ENCODE data around the gene GSS. TPM values are rescaled to one million over a fixed set of nuclear protein-coding genes. Genes with fewer than 3 reads are reported as not detected.

Gene GSS
- total RNA-seq, 1 experiment from 2014 or later: 83.6 TPM

GRCh38 chr20:35004749-35005462 is 49.3 kb upstream of the GSS start (continued):
- TF ChIP-seq EZH2 (IDR thresholded peaks at IDR 0.05) (no peak), ZFX (IDR thresholded peaks at IDR 0.05) (no peak), RAD21 (IDR thresholded peaks at IDR 0.05; ENCODE audit: low read depth) (no peak), EZH2phosphoT487 (IDR thresholded peaks at IDR 0.05; ENCODE audit: borderline replicate concordance) (no peak), POLR2AphosphoS5 (IDR thresholded peaks at IDR 0.05; ENCODE audit: low read depth, low read length) (no peak)
- TF ChIP-seq, protein P1, sequence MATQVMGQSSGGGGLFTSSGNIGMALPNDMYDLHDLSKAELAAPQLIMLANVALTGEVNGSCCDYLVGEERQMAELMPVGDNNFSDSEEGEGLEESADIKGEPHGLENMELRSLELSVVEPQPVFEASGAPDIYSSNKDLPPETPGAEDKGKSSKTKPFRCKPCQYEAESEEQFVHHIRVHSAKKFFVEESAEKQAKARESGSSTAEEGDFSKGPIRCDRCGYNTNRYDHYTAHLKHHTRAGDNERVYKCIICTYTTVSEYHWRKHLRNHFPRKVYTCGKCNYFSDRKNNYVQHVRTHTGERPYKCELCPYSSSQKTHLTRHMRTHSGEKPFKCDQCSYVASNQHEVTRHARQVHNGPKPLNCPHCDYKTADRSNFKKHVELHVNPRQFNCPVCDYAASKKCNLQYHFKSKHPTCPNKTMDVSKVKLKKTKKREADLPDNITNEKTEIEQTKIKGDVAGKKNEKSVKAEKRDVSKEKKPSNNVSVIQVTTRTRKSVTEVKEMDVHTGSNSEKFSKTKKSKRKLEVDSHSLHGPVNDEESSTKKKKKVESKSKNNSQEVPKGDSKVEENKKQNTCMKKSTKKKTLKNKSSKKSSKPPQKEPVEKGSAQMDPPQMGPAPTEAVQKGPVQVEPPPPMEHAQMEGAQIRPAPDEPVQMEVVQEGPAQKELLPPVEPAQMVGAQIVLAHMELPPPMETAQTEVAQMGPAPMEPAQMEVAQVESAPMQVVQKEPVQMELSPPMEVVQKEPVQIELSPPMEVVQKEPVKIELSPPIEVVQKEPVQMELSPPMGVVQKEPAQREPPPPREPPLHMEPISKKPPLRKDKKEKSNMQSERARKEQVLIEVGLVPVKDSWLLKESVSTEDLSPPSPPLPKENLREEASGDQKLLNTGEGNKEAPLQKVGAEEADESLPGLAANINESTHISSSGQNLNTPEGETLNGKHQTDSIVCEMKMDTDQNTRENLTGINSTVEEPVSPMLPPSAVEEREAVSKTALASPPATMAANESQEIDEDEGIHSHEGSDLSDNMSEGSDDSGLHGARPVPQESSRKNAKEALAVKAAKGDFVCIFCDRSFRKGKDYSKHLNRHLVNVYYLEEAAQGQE (IDR thresholded peaks at IDR 0.05; ENCODE audit: low read depth): no peak

- no peaks in the 10 kb centered on the region for H3K4me1 ChIP-seq (ENCODE audit: control insufficient read depth in 1 of 2, insufficient read depth in 2 of 2, low read length in 2 of 2)
- H3K79me2 ChIP-seq (ENCODE audit: insufficient read depth, low read length): no peaks in the 10 kb centered on the region
- RAD21 ChIA-PET (ENCODE audit: low non-redundant PET in 1 of 2, low total read pairs in 2 of 2, uncharacterized antibody in 2 of 2, unreplicated experiment in 2 of 2): no interaction called here
Observed at GRCh38 chr20:35004051-35004725, 48.6 kb upstream of the GSS start.

More at GRCh38 chr20:35004051-35004725, 48.6 kb upstream of the GSS start:
- Histone ChIP-seq H4K20me1 (ENCODE audit: insufficient read depth) (no peaks in the 10 kb centered on the region), H3K9ac (ENCODE audit: low read length) (no peak overlapping the region), H3K4me3 (replicated peaks in 1 of 2; ENCODE audit: low read depth in 1 of 2, low read length in 2 of 2) (no peak overlapping the region), H3K9me2 (ENCODE audit: insufficient read depth) (no peaks in the 10 kb centered on the region), H3K27ac (ENCODE audit: low read depth, low read length) (no peak overlapping the region), H3K27me3 (ENCODE audit: insufficient read depth, low read length) (no peaks in the 10 kb centered on the region), H3K36me3 (ENCODE audit: control insufficient read depth in 1 of 2, insufficient read depth in 2 of 2, low read length in 2 of 2) (peaks cover 25 to 33% of the 10 kb centered on the region in 2 experiments), H3K9me3 (ENCODE audit: control insufficient read depth in 1 of 2, insufficient read depth in 1 of 2, low read depth in 1 of 2, low read length in 2 of 2) (no peaks in the 10 kb centered on the region), H2AFZ (ENCODE audit: low read depth, low read length, poor library complexity, severe bottlenecking) (no peak overlapping the region), H3K4me2 (ENCODE audit: low read length) (no peak overlapping the region)
- no peak for DNase-seq (ENCODE audit: low read depth, low spot score)
- POLR2A ChIA-PET: no interaction called here
- CTCF ChIA-PET: no interaction called here
- BruUV-seq (replicated peaks): no TSS peak
- no peak for TF ChIP-seq EZH2 (IDR thresholded peaks at IDR 0.05)
- no peak for TF ChIP-seq MAX (IDR thresholded peaks at IDR 0.05)
- TF ChIP-seq JUND (IDR thresholded peaks at IDR 0.05): no peak
- TF ChIP-seq SRF (IDR thresholded peaks at IDR 0.05; ENCODE audit: low read depth): no peak
- no peak for TF ChIP-seq POLR2A (IDR thresholded peaks at IDR 0.05; ENCODE audit: borderline replicate concordance, extremely low read depth, insufficient read depth, insufficient read length)
- TF ChIP-seq RAD21 (IDR thresholded peaks at IDR 0.05; ENCODE audit: low read depth): no peak
- TF ChIP-seq FOSL1 (IDR thresholded peaks at IDR 0.05; ENCODE audit: low read depth): no peak
- no peak for ATAC-seq
- intact Hi-C loops (cut with micrococcal nuclease): no loop called here

All from HCT116 (cell line).